TTC549 (cell line): ENCODE measurements around the gene MSH3.
"Not testable (repeated sequence)": the region's sequence is repeated elsewhere in the genome, so short reads cannot be mapped to it uniquely, and the experiment has no call there.

Experiments
- FAIRE-seq: peaks from 2 replicates; lab custom pipeline; 2012; peaks lifted over from hg19 to GRCh38; lab: Jason Lieb, UNC

MSH3 gene

GRCh38 chr5:80798633-80799032 lies 144.2 kb downstream of the MSH3 start:
- FAIRE-seq: no peak

- no peak for FAIRE-seq
Observed at GRCh38 chr5:80799041-80799440, 144.6 kb downstream of the MSH3 start.

- no peak for FAIRE-seq
Observed at GRCh38 chr5:80799573-80799972, 145.1 kb downstream of the MSH3 start.

- FAIRE-seq: no peak
Observed at GRCh38 chr5:80804332-80804731, 149.9 kb downstream of the MSH3 start.

GRCh38 chr5:80805038-80805437 lies 150.6 kb downstream of the MSH3 start:
- FAIRE-seq: no peak

GRCh38 chr5:80806929-80807328 lies 152.5 kb downstream of the MSH3 start:
- FAIRE-seq: no peak

- no peak for FAIRE-seq
Observed at GRCh38 chr5:80809451-80809850, 155.0 kb downstream of the MSH3 start.

- no peak for FAIRE-seq
Observed at GRCh38 chr5:80810425-80810824, 156.0 kb downstream of the MSH3 start.

- FAIRE-seq: no peak
Observed at GRCh38 chr5:80816590-80816989, 162.1 kb downstream of the MSH3 start.

GRCh38 chr5:80820685-80821084 lies 166.2 kb downstream of the MSH3 start:
- FAIRE-seq: no peak

- FAIRE-seq: no peak
Observed at GRCh38 chr5:80822640-80823039, 168.2 kb downstream of the MSH3 start.

GRCh38 chr5:80824159-80824558 lies 169.7 kb downstream of the MSH3 start:
- not testable (repeated sequence) for FAIRE-seq

- FAIRE-seq: no peak
Observed at GRCh38 chr5:80825786-80826460, 171.5 kb downstream of the MSH3 start.

- FAIRE-seq: no peak
Observed at GRCh38 chr5:80834710-80835109, 180.3 kb downstream of the MSH3 start.

GRCh38 chr5:80835128-80835527 lies 180.7 kb downstream of the MSH3 start:
- FAIRE-seq: no peak

- no peak for FAIRE-seq
Observed at GRCh38 chr5:80837679-80838078, 183.2 kb downstream of the MSH3 start.

- not testable (repeated sequence) for FAIRE-seq
Observed at GRCh38 chr5:80841026-80841797, 186.8 kb downstream of the MSH3 start.

GRCh38 chr5:80846422-80846821 lies 192.0 kb downstream of the MSH3 start:
- FAIRE-seq: not testable (repeated sequence)

GRCh38 chr5:80850168-80850567 lies 195.7 kb downstream of the MSH3 start:
- not testable (repeated sequence) for FAIRE-seq

GRCh38 chr5:80852331-80853245 lies 198.1 kb downstream of the MSH3 start:
- FAIRE-seq: no peak

- no peak for FAIRE-seq
Observed at GRCh38 chr5:80853413-80853812, 199.0 kb downstream of the MSH3 start.

- FAIRE-seq: no peak
Observed at GRCh38 chr5:80854583-80854982, 200.1 kb downstream of the MSH3 start.
